Measurements from ENCODE around the gene HLCS. TPM values are rescaled to one million over a fixed set of nuclear protein-coding genes. Genes with fewer than 3 reads are reported as not detected.

The HLCS gene
- total and polyA plus RNA-seq, 2 of the 8 experiments (the other 6 are each of a cell fraction or from before 2014, with no cell fraction given): 4.7 to 12.2 TPM

- ChIA-PET CTCF (ENCODE audit: partially characterized antibody) (interaction anchor here (0.6 to 2.2 kb wide), 21 partner anchors 7 to 230 kb away, joined by 3 to 9 read pairs (median 3); no protein-coding TSS in a partner anchor), POLR2A (ENCODE audit: partially characterized antibody) (interaction anchor here (0.6 to 1.5 kb wide), 3 partner anchors 9 to 420 kb away, joined by 3 to 5 read pairs (median 4); no protein-coding TSS in a partner anchor)
- peak overlapping the region in 1 of 4 experiments; percentile 74; a peak in 1 of 7 replicates for H3K9ac ChIP-seq (replicated peaks in 1 of 4; ENCODE audit: extremely low read depth in 1 of 4, low read depth in 3 of 4, low read length in 3 of 4)
These were observed 219.2 kb downstream of the HLCS start for GRCh38 chr21:36747041-36747814.

More at GRCh38 chr21:36747041-36747814, 219.2 kb downstream of the HLCS start:
- no peak overlapping the region for H3K14ac ChIP-seq (ENCODE audit: insufficient read length)
- FAIRE-seq (no peak), DNase-seq (ENCODE audit: low read depth in 1 of 2, low spot score in 2 of 2) (no peak)
- peak overlapping the region; percentile 62; the same call in 1 of the 2 replicates for H4K8ac ChIP-seq (ENCODE audit: extremely low read depth, insufficient read depth, low read length)
- no peaks in the 10 kb centered on the region for H3K79me2 ChIP-seq (ENCODE audit: control insufficient read depth in 1 of 2, insufficient read depth in 2 of 2, low read length in 2 of 2)
- no peaks in the 10 kb centered on the region for H3K79me1 ChIP-seq (ENCODE audit: low read depth, low read length)
- no peak overlapping the region for H2BK20ac ChIP-seq (ENCODE audit: low read length)
- H4K5ac ChIP-seq (ENCODE audit: insufficient read length, low read depth, low read length): no peak overlapping the region
- no peaks in the 10 kb centered on the region for H3K36me3 ChIP-seq (ENCODE audit: control insufficient read depth in 2 of 4, insufficient read depth in 4 of 4, low read length in 3 of 4)
- H3K27ac ChIP-seq (ENCODE audit: low read depth, low read length): no peak overlapping the region
- H3K18ac ChIP-seq (ENCODE audit: extremely low read depth, low read length): no peak overlapping the region; the same call in 1 of the 2 replicates
- peaks cover 8% of the 10 kb centered on the region for H3K23me2 ChIP-seq (ENCODE audit: low read depth, low read length)
- TF ChIP-seq MAFK (IDR thresholded peaks at IDR 0.05; ENCODE audit: low read depth, low read length): no peak
- TF ChIP-seq EGR1 (IDR thresholded peaks at IDR 0.05; ENCODE audit: borderline replicate concordance, low read depth, low read length): peak; percentile 81; the same call in 1 of the 2 replicates
- 0 out of 2 replicates have a peak, but pooled peaks have one; percentile 5 for TF ChIP-seq TAF1 (IDR thresholded peaks at IDR 0.05; ENCODE audit: low read depth, low read length)
- TF ChIP-seq PHF8 (conservative IDR thresholded peaks at IDR 0.05; ENCODE audit: low read depth, low read length): peak; percentile 11; the same call in 1 of the 2 replicates
- 0 out of 2 replicates have a peak, but pooled peaks have one; percentile 24 for TF ChIP-seq MAX (IDR thresholded peaks at IDR 0.05)
- no peak for TF ChIP-seq ASH2L (IDR thresholded peaks at IDR 0.05; ENCODE audit: low read length)
- peak; percentile 46; the same call in 1 of the 2 replicates for TF ChIP-seq KDM1A (IDR thresholded peaks at IDR 0.05; ENCODE audit: borderline replicate concordance, low read length)
- peak; percentile 7 for TF ChIP-seq KDM4A (IDR thresholded peaks at IDR 0.05; ENCODE audit: low read depth, low read length, severe bottlenecking)
- no peak overlapping the region for H2AFZ ChIP-seq (ENCODE audit: low read length)
- H2BK12ac ChIP-seq (ENCODE audit: low read depth, low read length): peak overlapping the region; percentile 39; the same call in 1 of the 2 replicates
- no peak overlapping the region for H4K91ac ChIP-seq (replicated peaks; ENCODE audit: insufficient read length, low read length)
- peak overlapping the region; percentile 77 to 84 for H3K4me2 ChIP-seq (ENCODE audit: insufficient read depth in 1 of 2, low read depth in 2 of 2, low read length in 2 of 2)
- H4K20me1 ChIP-seq (replicated peaks in 1 of 2; ENCODE audit: control insufficient read depth in 1 of 2, insufficient read depth in 2 of 2, low read length in 2 of 2): no peaks in the 10 kb centered on the region
- peak overlapping the region; percentile 31 to 62 (median 38) for H3K4me3 ChIP-seq (ENCODE audit: extremely low read depth in 1 of 4, insufficient read depth in 2 of 4, low read depth in 3 of 4, low read length in 4 of 4)
- no peak overlapping the region for H2AK5ac ChIP-seq (ENCODE audit: low read depth, low read length)
- 16% methylated on average over 28 of the region's 62 CpGs; no CpG with 5 or more reads in 1 of the 2 experiments for WGBS, 2 experiments (ENCODE audit: extremely low coverage in 1 of 2, insufficient coverage in 1 of 2, insufficient read length in 1 of 2, insufficient replicate concordance in 2 of 2, low coverage in 1 of 2, low lambda C conversion rate in 2 of 2, missing lambda C conversion rate in 1 of 2)
- H3K23ac ChIP-seq (ENCODE audit: insufficient read length): no peak overlapping the region
- H3K9me3 ChIP-seq (ENCODE audit: insufficient read depth in 2 of 2, low read depth in 1 of 2, low read length in 1 of 2): no peaks in the 10 kb centered on the region
- H3K4me1 ChIP-seq (replicated peaks in 1 of 4; ENCODE audit: control insufficient read depth in 3 of 4, insufficient read depth in 4 of 4, low read length in 3 of 4): peaks cover 12 to 27% (median 18%) of the 10 kb centered on the region in 4 experiments
- no peak overlapping the region for H3K56ac ChIP-seq (replicated peaks; ENCODE audit: insufficient read length, low read depth, low read length)
- no peak overlapping the region for H2BK120ac ChIP-seq (replicated peaks; ENCODE audit: low read depth, low read length)
- H2BK15ac ChIP-seq (ENCODE audit: low read length): no peak overlapping the region
- H3K4ac ChIP-seq (replicated peaks; ENCODE audit: insufficient read length, low read depth, low read length): no peak overlapping the region
- peaks cover 0 to 15% (median 7%) of the 10 kb centered on the region in 4 experiments; a peak in 5 of 7 replicates for H3K27me3 ChIP-seq (replicated peaks in 1 of 4; ENCODE audit: control insufficient read depth in 3 of 4, extremely low read depth in 1 of 4, insufficient read depth in 3 of 4, low read length in 3 of 4)
- no peak overlapping the region for H2BK5ac ChIP-seq (ENCODE audit: low read depth, low read length)

Data from H1 (cell line).